Fibroblast of the aortic adventitia (primary cell): ENCODE data around the gene AATK. TPM values are rescaled to one million over a fixed set of nuclear protein-coding genes. Genes with fewer than 3 reads are reported as not detected.

Experiments used
- DNase-seq: peaks from one replicate; pipeline ENCODE4 v3.0.0-alpha.2; 2010; ENCODE audit warnings: low read depth
- H3K4me3 ChIP-seq: 2 replicates; pipeline ENCODE4 v1.5.1; 2011; ENCODE audit warnings: low read depth, mild to moderate bottlenecking, control low read depth, low read length, moderate library complexity
- total RNA-seq: library from RNA; depleted of rRNA; stranded (reverse); fragments of >200 nt; gene quantifications from 2 replicates; pipeline ENCODE4 v1.2.3, GENCODE V29; 2012; ENCODE audit warnings: low replicate concordance
- TF ChIP-seq, protein P1 (sequence below): IDR thresholded peaks from 2 replicates; pipeline ENCODE4 v1.5.1; 2011; ENCODE audit warnings: mild to moderate bottlenecking, low read length, control low read depth, inconsistent platforms; ENCODE audit not compliant: insufficient read depth

Gene AATK
- total RNA-seq, 1 donor, result 0.18 TPM

GRCh38 chr17:81163051-81163695 is 2.8 kb downstream of the AATK start:
- TF ChIP-seq, protein P1, sequence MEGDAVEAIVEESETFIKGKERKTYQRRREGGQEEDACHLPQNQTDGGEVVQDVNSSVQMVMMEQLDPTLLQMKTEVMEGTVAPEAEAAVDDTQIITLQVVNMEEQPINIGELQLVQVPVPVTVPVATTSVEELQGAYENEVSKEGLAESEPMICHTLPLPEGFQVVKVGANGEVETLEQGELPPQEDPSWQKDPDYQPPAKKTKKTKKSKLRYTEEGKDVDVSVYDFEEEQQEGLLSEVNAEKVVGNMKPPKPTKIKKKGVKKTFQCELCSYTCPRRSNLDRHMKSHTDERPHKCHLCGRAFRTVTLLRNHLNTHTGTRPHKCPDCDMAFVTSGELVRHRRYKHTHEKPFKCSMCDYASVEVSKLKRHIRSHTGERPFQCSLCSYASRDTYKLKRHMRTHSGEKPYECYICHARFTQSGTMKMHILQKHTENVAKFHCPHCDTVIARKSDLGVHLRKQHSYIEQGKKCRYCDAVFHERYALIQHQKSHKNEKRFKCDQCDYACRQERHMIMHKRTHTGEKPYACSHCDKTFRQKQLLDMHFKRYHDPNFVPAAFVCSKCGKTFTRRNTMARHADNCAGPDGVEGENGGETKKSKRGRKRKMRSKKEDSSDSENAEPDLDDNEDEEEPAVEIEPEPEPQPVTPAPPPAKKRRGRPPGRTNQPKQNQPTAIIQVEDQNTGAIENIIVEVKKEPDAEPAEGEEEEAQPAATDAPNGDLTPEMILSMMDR, result no peak
- H3K4me3 ChIP-seq, result no peak overlapping the region
- no peak for DNase-seq

DNA sequence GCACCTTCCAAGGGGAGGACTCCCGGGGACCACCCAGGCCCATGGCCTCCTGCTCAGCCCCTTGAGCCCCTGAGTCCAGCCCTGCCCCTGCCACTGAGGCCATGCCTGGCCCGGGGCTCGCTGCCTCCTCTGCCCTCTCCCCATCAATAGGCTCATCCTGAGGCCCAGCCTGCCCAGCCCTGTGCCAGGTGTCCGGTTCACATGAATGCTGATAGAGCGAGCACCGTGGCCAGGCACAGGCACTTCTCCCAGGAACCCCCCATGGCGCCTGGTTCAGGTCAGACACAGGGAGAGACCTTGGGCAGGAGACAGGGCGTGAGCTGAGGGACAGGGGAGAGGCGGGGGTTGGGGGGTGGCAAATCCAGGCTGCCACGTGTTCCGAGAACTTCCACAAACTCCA is 3.5 kb downstream of the AATK start:
- TF ChIP-seq, protein P1, result no peak
- DNase-seq, result no peak

DNA sequence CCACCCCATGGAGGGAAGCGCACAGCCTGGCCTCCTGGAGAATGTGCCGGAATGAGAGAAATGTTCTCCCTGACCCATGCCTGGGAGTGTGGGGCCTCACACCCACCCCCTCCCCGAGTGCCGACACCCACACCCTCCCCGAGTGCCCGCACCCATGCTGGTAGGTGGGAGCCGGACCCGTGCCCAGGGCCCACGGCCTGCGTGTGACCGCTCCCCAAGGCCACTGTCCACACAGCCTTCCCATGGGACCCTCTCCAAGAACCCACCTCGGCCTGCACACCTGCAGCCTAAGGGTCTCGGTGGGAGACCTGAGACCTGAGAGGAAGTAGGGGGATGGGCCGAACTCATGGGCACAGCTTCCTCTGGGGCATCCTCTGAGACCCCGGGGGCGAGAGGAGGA is 4.0 kb downstream of the AATK start:
- DNase-seq, result no peak
- TF ChIP-seq, protein P1, result no peak
- no peak overlapping the region for H3K4me3 ChIP-seq

More for the DNA sequence above, 3.5 kb downstream of the AATK start:
- H3K4me3 ChIP-seq, result no peak overlapping the region

DNA sequence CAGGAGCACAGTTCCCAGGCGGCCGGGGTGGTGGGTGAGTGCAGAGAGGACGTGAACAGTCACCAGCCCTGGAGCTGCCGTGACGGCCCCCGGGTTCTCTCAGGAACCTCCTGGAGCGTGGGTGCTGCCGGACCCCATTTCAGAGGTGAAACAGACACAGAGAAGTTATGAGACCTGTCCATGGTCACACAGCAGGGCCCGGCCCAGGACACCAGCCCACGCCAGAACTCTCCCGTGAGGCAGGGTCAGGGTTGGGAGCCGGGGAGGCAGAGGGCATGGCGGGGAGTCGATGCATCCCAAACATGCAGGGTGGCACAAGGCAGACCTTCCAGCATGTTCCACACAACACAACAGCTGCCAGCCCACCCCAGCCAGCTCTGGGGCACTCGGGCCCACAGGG is 4.5 kb downstream of the AATK start:
- TF ChIP-seq, protein P1, result no peak
- H3K4me3 ChIP-seq, result no peak overlapping the region
- no peak for DNase-seq

DNA sequence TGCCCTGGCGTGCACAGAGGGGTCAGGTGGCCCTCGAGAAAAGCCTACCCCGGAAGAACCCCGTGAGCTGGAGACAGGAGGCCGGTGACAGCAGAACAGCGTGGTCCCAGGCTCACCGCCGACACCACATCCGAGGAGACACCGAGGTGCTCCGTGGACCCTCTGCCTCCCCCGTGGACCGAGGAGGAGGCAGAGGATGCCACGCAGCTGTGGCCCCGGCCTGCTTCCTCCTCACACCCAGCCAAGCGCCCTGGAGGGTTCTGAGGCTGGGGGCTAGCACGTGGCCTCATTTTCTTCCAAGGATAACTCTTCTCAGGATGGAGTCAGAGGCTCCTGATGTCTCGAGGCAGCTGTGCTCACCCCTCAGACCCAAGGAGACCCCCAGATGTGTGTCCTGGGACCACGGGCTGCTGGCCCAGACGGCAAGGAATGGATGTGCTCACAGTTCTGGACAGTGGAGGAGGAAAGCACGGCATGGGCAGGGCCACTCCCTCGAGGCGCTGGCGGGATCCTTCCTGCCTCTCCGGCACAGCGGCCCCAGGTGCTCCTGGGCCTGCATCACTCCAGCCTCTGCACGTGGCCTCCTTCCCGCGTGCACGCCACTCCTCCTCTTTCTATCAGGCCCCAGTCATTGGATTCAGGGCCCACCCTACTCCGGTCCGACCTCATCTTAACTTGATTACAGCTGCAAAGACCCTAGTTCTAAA is 5.1 kb downstream of the AATK start:
- TF ChIP-seq, protein P1, result no peak

DNA sequence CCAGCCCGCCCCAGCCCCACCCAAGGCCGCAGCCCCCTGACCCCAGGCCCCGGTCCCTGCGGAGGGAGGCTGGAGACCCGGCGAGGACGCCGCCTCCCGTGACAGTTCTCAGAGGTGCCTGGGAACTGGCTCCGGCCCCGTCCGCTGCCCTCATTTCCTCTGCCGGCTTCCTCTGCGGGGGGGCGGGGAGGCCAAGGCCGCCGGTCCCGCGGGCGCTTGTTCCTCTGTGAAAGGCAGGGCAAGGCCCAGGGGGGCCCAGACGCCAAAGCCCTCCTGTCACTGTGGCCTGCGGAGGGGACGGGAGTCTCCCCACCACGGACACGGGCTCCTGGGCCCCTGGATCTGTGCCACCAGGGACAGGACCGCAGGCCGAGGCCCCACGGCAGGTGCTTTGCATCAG is 5.7 kb downstream of the AATK start:
- no peak overlapping the region for H3K4me3 ChIP-seq
- no peak for DNase-seq
- TF ChIP-seq, protein P1, result no peak

More for the DNA sequence above, 5.1 kb downstream of the AATK start:
- no peak overlapping the region for H3K4me3 ChIP-seq
- DNase-seq, result no peak
